ENCODE results near the gene SIGLEC1.

SIGLEC1 gene

DNA sequence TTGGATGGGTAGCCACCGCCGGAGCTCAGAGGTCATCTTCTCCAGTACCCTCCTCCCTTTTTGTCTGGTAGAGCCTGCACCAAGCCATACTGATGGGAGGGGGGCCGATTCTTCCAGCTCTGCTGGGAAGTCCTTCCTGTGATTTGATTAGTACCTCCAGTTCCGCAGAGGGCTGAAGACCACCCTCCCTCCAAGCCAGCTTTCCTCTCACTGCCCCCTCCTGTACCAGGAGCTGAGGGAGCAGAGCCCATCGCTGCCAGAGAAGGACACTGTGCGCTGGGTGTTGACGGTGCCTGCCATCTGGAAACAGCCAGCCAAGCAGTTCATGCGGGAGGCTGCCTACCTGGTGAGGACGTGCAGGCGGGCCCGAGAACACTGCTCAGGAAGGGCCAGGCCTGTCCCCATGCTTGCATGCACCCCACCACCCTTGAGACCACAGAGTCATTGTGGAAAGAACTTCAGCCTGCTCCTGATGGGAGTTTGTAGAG, 33.3 kb upstream of the SIGLEC1 start:
- no peak overlapping the region for H3K4me3 ChIP-seq (ENCODE audit: low read depth, low read length)
- in situ Hi-C loops (cut with HindIII; ENCODE audit: low sequenced_read_pairs) = no loop called here
- TF ChIP-seq, protein P1, sequence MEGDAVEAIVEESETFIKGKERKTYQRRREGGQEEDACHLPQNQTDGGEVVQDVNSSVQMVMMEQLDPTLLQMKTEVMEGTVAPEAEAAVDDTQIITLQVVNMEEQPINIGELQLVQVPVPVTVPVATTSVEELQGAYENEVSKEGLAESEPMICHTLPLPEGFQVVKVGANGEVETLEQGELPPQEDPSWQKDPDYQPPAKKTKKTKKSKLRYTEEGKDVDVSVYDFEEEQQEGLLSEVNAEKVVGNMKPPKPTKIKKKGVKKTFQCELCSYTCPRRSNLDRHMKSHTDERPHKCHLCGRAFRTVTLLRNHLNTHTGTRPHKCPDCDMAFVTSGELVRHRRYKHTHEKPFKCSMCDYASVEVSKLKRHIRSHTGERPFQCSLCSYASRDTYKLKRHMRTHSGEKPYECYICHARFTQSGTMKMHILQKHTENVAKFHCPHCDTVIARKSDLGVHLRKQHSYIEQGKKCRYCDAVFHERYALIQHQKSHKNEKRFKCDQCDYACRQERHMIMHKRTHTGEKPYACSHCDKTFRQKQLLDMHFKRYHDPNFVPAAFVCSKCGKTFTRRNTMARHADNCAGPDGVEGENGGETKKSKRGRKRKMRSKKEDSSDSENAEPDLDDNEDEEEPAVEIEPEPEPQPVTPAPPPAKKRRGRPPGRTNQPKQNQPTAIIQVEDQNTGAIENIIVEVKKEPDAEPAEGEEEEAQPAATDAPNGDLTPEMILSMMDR (IDR thresholded peaks at IDR 0.05; ENCODE audit: low read depth, low read length) = no peak
- no peak for DNase-seq (ENCODE audit: low read depth, low spot score)

DNA sequence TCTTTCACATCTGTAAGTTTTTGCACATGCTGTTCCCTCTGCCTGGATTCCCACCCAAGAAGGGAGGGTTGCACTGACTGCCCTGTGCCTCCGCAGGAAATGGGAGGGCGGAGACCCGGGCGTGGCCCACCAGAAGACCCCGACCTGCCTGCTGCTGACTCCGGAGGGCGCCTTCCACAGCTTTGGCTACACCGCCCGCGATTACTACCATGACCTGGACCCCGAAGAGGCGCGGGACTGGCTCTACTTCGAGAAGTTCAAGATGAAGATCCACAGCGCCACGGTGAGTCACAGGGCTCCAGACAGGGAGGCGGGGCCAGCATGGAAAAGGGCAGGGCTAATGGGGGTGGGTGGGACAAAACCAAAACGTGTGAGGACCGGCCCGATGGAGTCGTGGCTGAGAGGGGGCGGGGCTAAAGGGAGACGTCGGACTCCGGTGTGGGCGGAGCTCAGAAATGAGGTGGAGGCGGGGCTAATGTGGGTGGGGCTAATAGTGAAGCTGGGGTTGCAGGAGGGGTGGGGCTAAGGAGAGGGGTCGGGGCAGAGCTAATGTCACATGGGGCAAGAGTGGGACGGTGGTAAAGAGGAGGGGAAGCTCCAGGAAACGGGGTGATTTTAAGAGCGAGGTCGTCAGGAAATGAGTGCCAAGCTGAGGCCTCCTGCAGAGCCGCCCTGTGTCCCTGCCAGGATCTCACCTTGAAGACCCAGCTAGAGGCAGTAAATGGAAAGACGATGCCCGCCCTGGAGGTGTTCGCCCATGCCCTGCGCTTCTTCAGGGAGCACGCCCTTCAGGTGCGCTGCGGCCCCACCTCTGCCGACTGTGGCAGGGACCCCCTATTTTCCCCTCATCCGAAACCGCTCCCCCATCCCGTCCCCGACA, 32.6 kb upstream of the SIGLEC1 start:
- DNase-seq (ENCODE audit: low read depth, low spot score) = peak; percentile 59
- TF ChIP-seq, protein P1 (IDR thresholded peaks at IDR 0.05; ENCODE audit: low read depth, low read length) = no peak
- in situ Hi-C loops (cut with HindIII; ENCODE audit: low sequenced_read_pairs) = no loop called here

DNA sequence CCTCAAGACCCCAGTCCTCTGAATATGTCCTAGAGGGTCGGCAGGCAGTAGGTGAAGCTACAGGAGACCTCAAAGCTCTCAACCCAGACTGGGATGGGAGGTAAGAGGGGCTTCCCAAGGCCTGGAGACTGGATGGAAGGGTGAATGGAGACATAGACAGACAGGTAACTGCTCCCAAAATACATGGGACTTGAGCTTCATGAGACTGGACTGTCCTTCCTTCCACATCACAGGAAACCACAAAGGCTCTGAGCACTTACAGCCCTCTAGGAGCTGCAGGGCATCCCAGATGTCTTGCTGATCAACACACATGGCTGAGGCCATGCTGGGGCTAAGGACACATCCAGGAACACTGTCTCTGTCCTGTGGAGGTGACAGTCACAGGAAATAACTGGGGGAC, 31.6 kb upstream of the SIGLEC1 start:
- no peak for DNase-seq (ENCODE audit: low read depth, low spot score)
- TF ChIP-seq, protein P1 (IDR thresholded peaks at IDR 0.05; ENCODE audit: low read depth, low read length) = no peak
- H3K4me3 ChIP-seq (ENCODE audit: low read depth, low read length) = no peak overlapping the region
- in situ Hi-C loops (cut with HindIII; ENCODE audit: low sequenced_read_pairs) = no loop called here

More for the DNA sequence above, 32.6 kb upstream of the SIGLEC1 start:
- H3K4me3 ChIP-seq (ENCODE audit: low read depth, low read length) = no peak overlapping the region

DNA sequence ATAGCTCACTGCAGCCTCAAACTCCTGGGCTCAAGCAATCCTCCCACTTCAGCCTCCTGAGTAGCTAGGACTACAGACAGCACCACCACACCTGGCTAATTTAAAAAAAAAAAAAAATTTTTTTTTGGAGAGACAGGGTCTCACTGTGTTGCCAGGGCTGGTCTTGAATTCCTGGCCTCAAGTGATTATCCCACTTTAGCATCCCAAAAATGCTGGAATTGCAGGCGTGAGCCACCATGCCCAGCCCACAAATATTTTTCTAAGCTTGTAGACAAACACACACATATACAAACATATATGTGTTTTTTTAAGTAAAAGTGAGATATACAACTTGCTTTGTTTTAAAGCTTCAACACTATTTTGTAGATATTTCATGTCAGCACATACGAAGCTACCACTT, 30.9 kb upstream of the SIGLEC1 start:
- no peak for DNase-seq (ENCODE audit: low read depth, low spot score)
- no peak overlapping the region for H3K4me3 ChIP-seq (ENCODE audit: low read depth, low read length)
- TF ChIP-seq, protein P1 (IDR thresholded peaks at IDR 0.05; ENCODE audit: low read depth, low read length) = no peak
- in situ Hi-C loops (cut with HindIII; ENCODE audit: low sequenced_read_pairs) = no loop called here

DNA sequence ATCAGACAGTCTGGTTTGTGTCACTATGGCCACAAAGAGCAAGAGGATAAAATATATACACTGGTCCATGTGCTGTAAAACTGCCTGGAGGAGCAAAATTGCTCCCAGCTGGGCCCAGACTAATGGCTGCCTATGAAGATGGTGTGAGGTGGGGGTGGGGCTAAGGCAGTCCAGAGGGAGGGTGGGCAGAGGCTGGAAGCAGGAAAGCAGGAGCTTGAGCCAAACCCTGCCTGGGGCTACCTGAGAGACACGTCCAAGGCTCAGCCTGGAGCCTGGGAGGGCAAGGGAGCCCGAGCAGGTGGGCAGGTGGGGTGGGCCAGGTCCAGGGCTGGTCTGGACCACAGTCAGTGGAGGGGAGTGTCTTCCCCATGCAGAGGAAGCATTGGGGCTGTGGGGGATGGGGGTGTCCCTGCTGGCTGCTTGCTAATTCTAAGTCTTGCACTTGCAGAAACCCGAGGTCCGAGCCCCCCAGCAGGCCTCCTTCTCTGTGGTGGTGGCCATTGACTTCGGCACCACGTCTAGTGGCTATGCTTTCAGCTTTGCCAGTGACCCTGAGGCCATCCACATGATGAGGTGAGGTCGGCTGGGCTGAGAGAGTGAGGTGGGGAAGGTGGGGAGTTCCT, 29.5 kb upstream of the SIGLEC1 start:
- TF ChIP-seq, protein P1 (IDR thresholded peaks at IDR 0.05; ENCODE audit: low read depth, low read length) = no peak
- in situ Hi-C loops (cut with HindIII; ENCODE audit: low sequenced_read_pairs) = no loop called here
- no peak overlapping the region for H3K4me3 ChIP-seq (ENCODE audit: low read depth, low read length)
- DNase-seq (ENCODE audit: low read depth, low spot score) = no peak

DNA sequence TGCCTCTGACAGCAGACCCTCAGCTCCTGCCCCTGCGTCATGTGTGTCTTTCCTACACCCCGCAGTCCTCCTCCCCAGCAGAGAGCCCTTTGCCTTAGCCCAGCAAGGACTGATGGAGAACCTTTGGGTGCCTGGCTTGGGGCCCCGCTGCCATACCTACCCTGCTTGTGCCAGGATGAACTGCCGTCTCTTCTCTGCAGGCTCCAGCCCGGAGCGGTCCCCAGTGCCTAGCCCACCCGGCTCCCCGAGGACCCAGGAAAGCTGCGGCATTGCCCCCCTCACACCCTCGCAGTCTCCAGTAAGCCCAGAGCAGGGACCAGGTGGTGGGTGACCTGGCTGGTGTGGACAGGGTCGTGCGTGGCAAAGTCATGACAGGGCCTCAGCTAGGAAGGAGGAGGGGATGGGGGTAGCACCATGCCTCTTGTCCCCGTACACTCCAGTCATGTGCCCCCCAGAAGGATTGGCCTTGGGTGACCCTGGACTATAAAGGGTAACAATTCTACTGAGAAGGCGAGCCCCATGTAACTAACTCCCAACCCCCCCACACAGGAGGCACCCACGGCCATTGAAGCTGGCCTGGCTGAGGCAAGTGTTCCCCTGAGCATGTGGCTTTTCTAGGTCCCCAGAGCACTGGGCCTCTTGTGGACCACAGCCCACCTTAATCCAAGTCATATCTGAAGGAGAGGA, 28.4 kb upstream of the SIGLEC1 start:
- TF ChIP-seq, protein P1 (IDR thresholded peaks at IDR 0.05; ENCODE audit: low read depth, low read length) = no peak
- in situ Hi-C loops (cut with HindIII; ENCODE audit: low sequenced_read_pairs) = no loop called here
- no peak for DNase-seq (ENCODE audit: low read depth, low spot score)
- H3K4me3 ChIP-seq (ENCODE audit: low read depth, low read length) = no peak overlapping the region

Data from astrocyte of the spinal cord (primary cell).